GM12891 (cell line): ENCODE results near the gene TMEM114.

Experiments
- POLR2A ChIP-seq: IDR thresholded peaks from 2 replicates; pipeline ENCODE4 v1.6.1; 2011; ENCODE audit warnings: low read depth, low read length, control low read depth
- POLR2AphosphoS5 ChIP-seq: IDR thresholded peaks from 2 replicates; pipeline ENCODE4 v1.6.1; 2011; ENCODE audit warnings: low read depth, low read length, control low read depth
- POU2F2 ChIP-seq: IDR thresholded peaks from 2 replicates; pipeline ENCODE4 v1.6.1; 2011; ENCODE audit warnings: low read depth, mild to moderate bottlenecking, control low read depth, low read length, moderate library complexity
- SPI1 ChIP-seq: IDR thresholded peaks from 2 replicates; pipeline ENCODE4 v1.6.1; 2011; ENCODE audit warnings: low read depth, low read length, control low read depth
- TAF1 ChIP-seq: IDR thresholded peaks from 2 replicates; pipeline ENCODE4 v1.6.1; 2011; ENCODE audit warnings: low read depth, low read length, control low read depth

- TF ChIP-seq POLR2A: no peak
- TF ChIP-seq POLR2AphosphoS5: no peak
- no peak for TF ChIP-seq SPI1
- no peak for TF ChIP-seq TAF1
- no peak for TF ChIP-seq POU2F2
Measured at GRCh38 chr16:8607214-8607613, 16.9 kb upstream of the TMEM114 start.
